GM18499 (cell line): ENCODE data around the gene KATNB1.
"Not testable (repeated sequence)": the region's sequence is repeated elsewhere in the genome, so short reads cannot be mapped to it uniquely, and the experiment has no call there.

Source experiments
- ATAC-seq: cut with Tn5 transposase; IDR thresholded peaks from one replicate; pipeline ENCODE4 v1.9.1; 2021; ENCODE audit warnings: moderate number of reproducible peaks; ENCODE audit not compliant: insufficient read depth, unreplicated experiment

The KATNB1 gene

GRCh38 chr16:57699899-57700298 is 35.7 kb upstream of the KATNB1 start:
- no peak for ATAC-seq

GRCh38 chr16:57700781-57701551 is 34.6 kb upstream of the KATNB1 start:
- ATAC-seq, result no peak

DNA sequence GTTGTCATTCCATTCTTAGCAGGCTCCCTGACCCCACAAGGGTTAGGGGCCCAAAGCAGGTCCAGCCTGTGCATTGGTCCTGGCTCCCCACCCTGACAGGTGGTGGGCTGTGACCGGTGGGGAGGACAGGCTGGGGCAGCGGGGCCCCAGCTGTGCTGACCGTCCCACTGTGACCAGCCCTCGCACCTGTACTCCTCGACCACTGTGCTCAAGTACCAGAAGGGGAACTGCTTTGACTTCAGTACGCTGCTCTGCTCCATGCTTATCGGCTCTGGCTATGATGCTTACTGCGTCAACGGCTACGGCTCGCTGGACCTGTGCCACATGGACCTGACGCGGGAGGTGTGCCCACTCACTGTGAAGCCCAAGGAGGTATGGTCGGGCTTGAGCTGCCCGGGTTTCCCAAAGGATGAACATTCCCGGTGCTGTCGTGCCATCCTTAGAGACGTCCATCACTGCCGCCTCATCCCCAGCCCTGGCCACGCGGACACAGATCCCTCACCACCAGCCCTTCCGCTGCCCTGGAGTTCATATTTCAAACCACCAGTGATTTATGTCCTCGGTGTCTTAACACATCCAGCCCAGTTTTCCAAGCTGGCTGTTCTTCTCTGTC is 33.7 kb upstream of the KATNB1 start:
- no peak for ATAC-seq

GRCh38 chr16:57703416-57704010 is 32.1 kb upstream of the KATNB1 start:
- ATAC-seq, result no peak

DNA sequence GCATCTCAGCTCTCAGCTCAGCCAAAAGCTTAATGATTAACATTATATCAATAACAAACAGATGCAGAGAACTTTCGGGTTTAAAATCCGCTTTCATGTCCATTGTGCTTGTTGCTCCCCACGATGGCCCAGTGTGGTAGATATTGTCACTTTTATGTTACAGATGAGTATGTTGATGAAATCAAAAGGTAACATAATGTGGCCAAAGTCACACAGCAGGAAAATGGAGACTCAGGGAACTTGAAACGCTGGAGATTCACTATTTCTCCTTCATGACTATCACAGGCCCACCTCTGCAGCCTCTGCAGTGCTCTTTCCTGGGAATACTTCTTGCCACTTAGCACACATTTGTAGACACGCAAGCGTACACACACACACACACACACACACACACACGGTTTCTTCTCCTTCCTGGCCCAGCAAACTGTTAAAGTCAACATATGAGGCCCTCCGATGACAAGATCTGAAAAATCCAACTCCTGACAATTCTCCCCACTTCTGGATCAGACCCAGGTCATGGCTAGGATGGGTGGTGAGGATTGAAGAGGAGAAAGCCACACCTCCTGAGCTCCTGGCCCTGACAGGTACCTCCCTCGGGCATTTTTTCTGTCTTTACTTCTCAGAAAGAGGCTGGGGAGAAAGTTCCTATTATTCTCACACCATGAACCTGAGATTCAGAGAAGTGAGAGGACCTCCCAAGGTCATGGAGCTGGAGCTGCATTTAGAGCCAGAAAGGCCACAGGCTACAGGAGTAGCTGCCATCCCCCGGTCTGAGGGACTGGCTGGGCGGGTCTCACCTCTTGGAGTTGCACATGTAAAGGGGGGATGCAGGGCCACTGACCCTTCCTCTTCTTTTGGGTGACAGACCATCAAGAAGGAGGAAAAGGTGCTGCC is 31.3 kb upstream of the KATNB1 start:
- no peak for ATAC-seq

GRCh38 chr16:57704905-57705852 is 30.4 kb upstream of the KATNB1 start:
- ATAC-seq, result no peak

- ATAC-seq, result no peak
These were observed 28.9 kb upstream of the KATNB1 start for GRCh38 chr16:57706717-57707116.

GRCh38 chr16:57707331-57707730 is 28.2 kb upstream of the KATNB1 start:
- ATAC-seq, result no peak

GRCh38 chr16:57708168-57708567 is 27.4 kb upstream of the KATNB1 start:
- no peak for ATAC-seq

DNA sequence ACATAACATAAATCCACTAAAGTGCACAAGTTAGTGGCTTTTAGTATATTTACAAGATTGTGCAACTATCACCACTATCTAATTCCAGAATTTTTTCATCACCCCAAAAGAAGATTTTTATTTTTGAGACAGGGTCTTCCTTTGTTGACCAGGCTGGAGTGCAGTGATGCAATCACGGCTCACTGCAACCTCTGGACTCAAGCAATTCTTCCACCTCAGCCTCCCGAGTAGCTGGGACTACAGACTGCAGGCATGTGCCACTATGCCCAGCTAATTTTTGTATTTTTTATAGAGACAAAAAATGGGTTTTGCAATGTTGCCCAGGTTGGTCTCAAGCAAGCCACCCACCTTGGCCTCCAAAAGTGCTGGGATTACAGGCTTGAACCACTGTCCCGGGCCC is 25.9 kb upstream of the KATNB1 start:
- no peak for ATAC-seq

GRCh38 chr16:57711346-57711745 is 24.2 kb upstream of the KATNB1 start:
- ATAC-seq, result no peak

GRCh38 chr16:57711993-57712392 is 23.6 kb upstream of the KATNB1 start:
- ATAC-seq, result no peak

DNA sequence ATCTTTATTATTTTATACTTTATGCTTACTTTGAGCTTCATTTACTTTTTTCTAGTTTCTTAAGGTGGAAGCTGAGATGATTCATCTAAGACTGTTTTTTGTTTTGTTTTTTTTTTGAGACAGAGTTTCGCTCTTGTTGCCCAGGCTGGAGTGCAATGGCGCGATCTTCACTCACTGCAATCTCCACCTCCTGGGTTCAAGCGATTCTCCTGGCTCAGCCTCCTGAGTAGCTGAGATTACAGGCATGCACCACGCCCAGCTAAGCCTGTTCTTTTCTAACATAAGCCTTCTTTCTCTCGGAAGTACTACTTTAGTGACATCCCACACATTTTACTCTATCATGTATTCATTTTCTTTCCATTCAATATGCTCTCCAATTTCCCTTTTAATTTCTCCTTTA is 23.0 kb upstream of the KATNB1 start:
- not testable (repeated sequence) for ATAC-seq

- no peak for ATAC-seq
These were observed 22.0 kb upstream of the KATNB1 start for GRCh38 chr16:57713596-57713995.

- no peak for ATAC-seq
These were observed 21.5 kb upstream of the KATNB1 start for GRCh38 chr16:57714047-57714446.

DNA sequence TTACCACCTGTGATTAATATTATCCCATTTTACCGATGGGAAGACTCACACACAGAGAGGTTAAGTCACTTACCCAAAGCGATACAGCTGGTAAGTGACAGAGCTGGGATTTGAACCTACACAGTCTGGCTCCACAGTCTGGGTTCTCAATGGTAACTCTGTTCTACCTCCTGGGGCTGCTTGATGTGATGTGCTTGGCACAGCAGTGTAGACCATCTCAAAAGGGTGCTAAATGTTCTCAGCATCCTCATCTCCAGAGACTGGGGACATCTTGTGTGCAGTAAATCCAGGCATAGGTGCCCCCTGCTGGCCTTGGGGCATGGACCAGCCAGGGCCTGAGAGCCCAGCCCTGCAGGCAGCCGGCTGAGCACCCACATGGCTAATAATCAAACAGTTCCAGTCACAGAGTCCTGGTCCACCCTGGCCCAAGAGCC is 15.4 kb upstream of the KATNB1 start:
- no peak for ATAC-seq

GRCh38 chr16:57721356-57722209 is 14.0 kb upstream of the KATNB1 start:
- no peak for ATAC-seq

DNA sequence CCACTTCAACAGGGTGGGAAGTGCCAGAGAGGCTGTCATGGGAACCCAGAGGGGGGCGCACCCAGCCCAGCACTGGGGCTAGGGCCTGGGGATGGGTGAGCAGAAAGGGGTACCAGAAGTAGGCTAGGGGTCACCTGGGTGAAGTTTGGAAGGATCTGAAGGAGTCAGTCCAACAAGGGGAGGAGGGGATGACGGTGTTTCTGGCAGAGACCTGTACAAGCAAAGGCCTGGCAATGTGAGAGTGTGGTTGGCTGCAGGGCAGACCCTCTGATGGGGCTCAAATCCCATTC is 13.4 kb upstream of the KATNB1 start:
- ATAC-seq, result no peak

GRCh38 chr16:57722651-57723050 is 12.9 kb upstream of the KATNB1 start:
- ATAC-seq, result no peak
